ENCODE data around the gene FREY1. TPM values are rescaled to one million over a fixed set of nuclear protein-coding genes. Genes with fewer than 3 reads are reported as not detected.

FREY1 gene
- polyA plus RNA-seq, 3 donors = 0.37 TPM; not detected in 2

DNA sequence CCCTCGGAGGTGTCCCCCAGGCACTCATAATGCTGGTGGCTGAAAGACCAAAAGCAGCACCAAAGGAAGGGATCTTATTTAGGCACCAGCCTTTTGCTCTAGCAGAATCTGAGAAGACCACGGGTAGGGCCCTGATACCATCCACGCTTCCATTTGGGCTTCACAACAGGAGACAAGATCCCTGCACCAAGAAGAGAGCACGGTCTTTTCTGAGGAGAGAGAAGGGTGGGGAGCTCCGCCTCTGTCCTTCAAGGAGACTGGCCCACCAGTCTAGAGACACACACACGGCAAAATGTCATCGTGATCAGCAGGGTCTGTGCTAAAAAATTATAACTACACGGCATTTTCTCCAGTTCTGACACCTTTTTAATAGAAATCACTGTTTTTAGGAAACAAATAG lies 25.1 kb upstream of the FREY1 start:
- H3K27ac ChIP-seq (ENCODE audit: low read depth in 1 of 2, low read length in 2 of 2) = peak overlapping the region; percentile 39 to 50
- H2AFZ ChIP-seq (ENCODE audit: insufficient read depth, low read depth, low read length, poor library complexity, severe bottlenecking) = no peak overlapping the region
- Mint-ChIP-seq H3K36me3 (peaks cover 43 to 69% of the 10 kb centered on the region in 2 donors), H3K27ac (peak overlapping the region in 6 of 7 donors; percentile 56 to 80 (median 64)), H3K27me3 (ENCODE audit: low read depth in 3 of 3) (no peaks in the 10 kb centered on the region), H3K9me3 (no peaks in the 10 kb centered on the region), H3K4me1 (peaks cover 86% of the 10 kb centered on the region), H3K4me3 (peak overlapping the region; percentile 16 to 37)
- TF ChIP-seq, protein P1, sequence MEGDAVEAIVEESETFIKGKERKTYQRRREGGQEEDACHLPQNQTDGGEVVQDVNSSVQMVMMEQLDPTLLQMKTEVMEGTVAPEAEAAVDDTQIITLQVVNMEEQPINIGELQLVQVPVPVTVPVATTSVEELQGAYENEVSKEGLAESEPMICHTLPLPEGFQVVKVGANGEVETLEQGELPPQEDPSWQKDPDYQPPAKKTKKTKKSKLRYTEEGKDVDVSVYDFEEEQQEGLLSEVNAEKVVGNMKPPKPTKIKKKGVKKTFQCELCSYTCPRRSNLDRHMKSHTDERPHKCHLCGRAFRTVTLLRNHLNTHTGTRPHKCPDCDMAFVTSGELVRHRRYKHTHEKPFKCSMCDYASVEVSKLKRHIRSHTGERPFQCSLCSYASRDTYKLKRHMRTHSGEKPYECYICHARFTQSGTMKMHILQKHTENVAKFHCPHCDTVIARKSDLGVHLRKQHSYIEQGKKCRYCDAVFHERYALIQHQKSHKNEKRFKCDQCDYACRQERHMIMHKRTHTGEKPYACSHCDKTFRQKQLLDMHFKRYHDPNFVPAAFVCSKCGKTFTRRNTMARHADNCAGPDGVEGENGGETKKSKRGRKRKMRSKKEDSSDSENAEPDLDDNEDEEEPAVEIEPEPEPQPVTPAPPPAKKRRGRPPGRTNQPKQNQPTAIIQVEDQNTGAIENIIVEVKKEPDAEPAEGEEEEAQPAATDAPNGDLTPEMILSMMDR (IDR thresholded peaks at IDR 0.05) = no peak
- no peaks in the 10 kb centered on the region for H3K27me3 ChIP-seq (ENCODE audit: control insufficient read depth in 2 of 2, insufficient read depth in 2 of 2, low read length in 2 of 2)
- DNase-seq = no peak
- intact Hi-C loops (cut with micrococcal nuclease) = no loop called here
- no peaks in the 10 kb centered on the region for H3K9me3 ChIP-seq (replicated peaks in 1 of 2; ENCODE audit: control insufficient read depth in 1 of 2, insufficient read depth in 1 of 2, low read length in 2 of 2)
- peaks cover 63% of the 10 kb centered on the region for H4K20me1 ChIP-seq (ENCODE audit: insufficient read depth, low read length)
- H3K4me1 ChIP-seq (ENCODE audit: control insufficient read depth in 1 of 2, insufficient read depth in 2 of 2, low read length in 2 of 2) = peaks cover 75 to 80% of the 10 kb centered on the region in 2 donors
- peaks cover 30 to 53% of the 10 kb centered on the region in 2 donors for H3K36me3 ChIP-seq (replicated peaks in 1 of 2; ENCODE audit: control insufficient read depth in 1 of 2, insufficient read depth in 2 of 2, low read length in 2 of 2)
- peak overlapping the region; percentile 42 for H3K9ac ChIP-seq (ENCODE audit: insufficient read depth, low read length, poor library complexity, severe bottlenecking)
- 86% methylated on average over 4 of the region's 8 CpGs for WGBS (ENCODE audit: insufficient coverage)
- H3K4me2 ChIP-seq (replicated peaks; ENCODE audit: extremely low read depth, low read length, poor library complexity, severe bottlenecking) = no peak overlapping the region
- peaks cover 38% of the 10 kb centered on the region for H3K79me2 ChIP-seq (ENCODE audit: insufficient read depth, low read length)
- H3K4me3 ChIP-seq (replicated peaks in 1 of 3; ENCODE audit: low read depth in 2 of 3, low read length in 3 of 3) = no peak overlapping the region

DNA sequence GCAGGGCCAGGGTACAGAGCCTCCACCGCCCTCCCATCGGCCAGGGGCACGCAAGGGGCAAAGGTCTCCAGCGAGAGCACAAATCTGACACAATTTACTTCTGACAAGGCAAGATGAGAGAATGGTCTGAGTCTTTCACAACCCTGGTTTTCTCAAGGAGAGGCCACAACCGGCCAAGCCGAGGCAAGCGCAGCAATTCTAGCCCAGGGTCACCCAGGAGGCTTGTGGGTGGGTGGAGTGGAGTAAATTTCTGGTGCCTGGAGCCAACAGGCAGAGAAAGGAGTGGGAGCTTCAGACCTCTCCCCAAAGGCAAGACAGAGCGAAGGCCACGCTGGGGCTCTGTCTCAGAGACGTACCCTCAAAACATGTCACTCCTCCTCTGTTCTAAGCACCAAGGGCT lies 24.7 kb upstream of the FREY1 start:
- peaks cover 38% of the 10 kb centered on the region for H3K79me2 ChIP-seq (ENCODE audit: insufficient read depth, low read length)
- H3K4me3 Mint-ChIP-seq = peak overlapping the region; percentile 35 to 37
- TF ChIP-seq, protein P1 (IDR thresholded peaks at IDR 0.05) = no peak
- H4K20me1 ChIP-seq (ENCODE audit: insufficient read depth, low read length) = peaks cover 63% of the 10 kb centered on the region
- H3K4me2 ChIP-seq (replicated peaks; ENCODE audit: extremely low read depth, low read length, poor library complexity, severe bottlenecking) = no peak overlapping the region
- H3K27me3 ChIP-seq (ENCODE audit: control insufficient read depth in 2 of 2, insufficient read depth in 2 of 2, low read length in 2 of 2) = no peaks in the 10 kb centered on the region
- H3K9ac ChIP-seq (ENCODE audit: insufficient read depth, low read length, poor library complexity, severe bottlenecking) = peak overlapping the region; percentile 42
- peaks cover 82% of the 10 kb centered on the region for H3K4me1 Mint-ChIP-seq
- peak overlapping the region; percentile 39 to 50 for H3K27ac ChIP-seq (ENCODE audit: low read depth in 1 of 2, low read length in 2 of 2)
- peaks cover 75 to 76% of the 10 kb centered on the region in 2 donors for H3K4me1 ChIP-seq (ENCODE audit: control insufficient read depth in 1 of 2, insufficient read depth in 2 of 2, low read length in 2 of 2)
- no peak overlapping the region for H3K4me3 ChIP-seq (replicated peaks in 1 of 3; ENCODE audit: low read depth in 2 of 3, low read length in 3 of 3)
- H3K27ac Mint-ChIP-seq = peak overlapping the region; percentile 57 to 80 (median 66)
- H2AFZ ChIP-seq (ENCODE audit: insufficient read depth, low read depth, low read length, poor library complexity, severe bottlenecking) = no peak overlapping the region
- peaks cover 39 to 64% of the 10 kb centered on the region in 2 donors for H3K36me3 Mint-ChIP-seq
- peaks cover 30 to 48% of the 10 kb centered on the region in 2 donors for H3K36me3 ChIP-seq (replicated peaks in 1 of 2; ENCODE audit: control insufficient read depth in 1 of 2, insufficient read depth in 2 of 2, low read length in 2 of 2)
- H3K27me3 Mint-ChIP-seq (ENCODE audit: low read depth in 3 of 3) = no peaks in the 10 kb centered on the region
- peak in 1 of 3 donors; percentile 3 for DNase-seq
- intact Hi-C loops (cut with micrococcal nuclease) = no loop called here
- H3K9me3 ChIP-seq (replicated peaks in 1 of 2; ENCODE audit: control insufficient read depth in 1 of 2, insufficient read depth in 1 of 2, low read length in 2 of 2) = no peaks in the 10 kb centered on the region
- no peaks in the 10 kb centered on the region for H3K9me3 Mint-ChIP-seq
- WGBS (ENCODE audit: insufficient coverage) = 100% methylated on average over 3 of the region's 10 CpGs
